Measurements from ENCODE around the gene C1QTNF1. TPM values are rescaled to one million over a fixed set of nuclear protein-coding genes. Genes with fewer than 3 reads are reported as not detected.

Gene C1QTNF1
- total RNA-seq, 2 experiments from 2014 or later = not detected

DNA sequence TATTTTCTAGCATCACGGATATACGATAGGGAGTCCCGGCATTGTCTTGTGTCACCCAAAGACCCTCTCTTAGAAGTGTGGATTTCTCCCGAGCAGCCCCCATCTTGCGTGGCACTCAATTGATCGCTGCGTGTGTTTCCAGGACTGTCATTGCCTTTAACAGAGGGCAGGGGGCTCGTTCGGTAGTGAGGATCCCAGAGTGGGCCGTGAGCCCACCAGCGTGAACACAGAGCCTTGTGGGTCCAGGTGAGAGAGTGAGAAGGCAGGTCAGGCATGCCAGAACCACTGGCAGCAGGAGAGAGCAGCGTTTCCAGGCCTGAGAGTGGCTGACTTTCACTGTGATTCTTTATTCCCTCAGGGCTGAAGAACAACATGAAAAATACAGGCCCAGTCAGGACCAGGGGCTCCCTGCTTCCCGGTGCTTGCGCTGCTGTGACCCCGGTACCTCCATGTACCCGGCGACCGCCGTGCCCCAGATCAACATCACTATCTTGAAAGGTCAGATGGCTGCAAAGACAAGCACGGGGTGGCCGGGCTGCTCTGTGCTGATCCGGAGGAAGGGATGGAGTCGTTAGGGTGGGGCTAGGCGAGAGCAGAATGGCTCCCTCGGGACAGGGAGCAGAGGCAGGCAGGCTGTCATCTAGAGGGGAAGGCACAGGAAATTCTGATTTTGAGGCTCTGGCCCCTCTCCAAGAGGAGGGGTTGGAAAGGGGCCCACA lies 22.4 kb downstream of the C1QTNF1 start:
- CTCF ChIA-PET = interaction anchor here (0.9 to 3.7 kb wide), 20 partner anchors 8 to 661 kb away, joined by 3 to 28 read pairs (median 4); partner anchors contain the start of gene ENGASE
- ATAC-seq = no peak
- Mint-ChIP-seq H3K4me1 (no peaks in the 10 kb centered on the region), H3K27ac (no peak overlapping the region), H3K4me3 (no peak overlapping the region), H3K9me3 (ENCODE audit: low read depth) (peaks cover 3% of the 10 kb centered on the region), H3K27me3 (peaks cover 3% of the 10 kb centered on the region), H3K36me3 (no peaks in the 10 kb centered on the region)
- no peak for DNase-seq

DNA sequence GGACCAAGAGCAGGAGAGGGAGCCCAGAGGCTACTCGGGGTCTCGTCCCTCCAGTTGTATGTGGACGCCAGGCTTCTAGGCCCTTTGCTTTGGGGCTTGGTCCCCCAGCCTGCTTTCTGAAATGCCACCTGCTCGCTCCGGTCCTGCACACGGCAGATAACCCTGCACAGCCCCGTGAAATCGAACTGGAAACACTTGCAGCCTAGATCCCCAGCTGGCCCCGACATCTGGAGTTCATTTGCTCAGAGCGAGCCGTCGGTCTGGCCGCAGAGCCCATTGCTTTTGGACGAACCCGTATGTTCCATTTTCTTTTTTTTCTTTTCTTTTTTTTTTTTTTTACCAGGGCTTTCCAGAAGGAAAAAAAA lies 22.9 kb downstream of the C1QTNF1 start:
- Mint-ChIP-seq H3K4me1 (no peaks in the 10 kb centered on the region), H3K27me3 (peaks cover 5% of the 10 kb centered on the region), H3K36me3 (no peaks in the 10 kb centered on the region), H3K9me3 (ENCODE audit: low read depth) (peaks cover 3% of the 10 kb centered on the region), H3K27ac (no peak overlapping the region), H3K4me3 (no peak overlapping the region)
- no peak for DNase-seq
- ATAC-seq = no peak
- CTCF ChIA-PET = interaction anchor here (3.7 kb wide), 1 partner anchor 38 kb away, joined by 27 read pairs; no protein-coding TSS in a partner anchor

DNA sequence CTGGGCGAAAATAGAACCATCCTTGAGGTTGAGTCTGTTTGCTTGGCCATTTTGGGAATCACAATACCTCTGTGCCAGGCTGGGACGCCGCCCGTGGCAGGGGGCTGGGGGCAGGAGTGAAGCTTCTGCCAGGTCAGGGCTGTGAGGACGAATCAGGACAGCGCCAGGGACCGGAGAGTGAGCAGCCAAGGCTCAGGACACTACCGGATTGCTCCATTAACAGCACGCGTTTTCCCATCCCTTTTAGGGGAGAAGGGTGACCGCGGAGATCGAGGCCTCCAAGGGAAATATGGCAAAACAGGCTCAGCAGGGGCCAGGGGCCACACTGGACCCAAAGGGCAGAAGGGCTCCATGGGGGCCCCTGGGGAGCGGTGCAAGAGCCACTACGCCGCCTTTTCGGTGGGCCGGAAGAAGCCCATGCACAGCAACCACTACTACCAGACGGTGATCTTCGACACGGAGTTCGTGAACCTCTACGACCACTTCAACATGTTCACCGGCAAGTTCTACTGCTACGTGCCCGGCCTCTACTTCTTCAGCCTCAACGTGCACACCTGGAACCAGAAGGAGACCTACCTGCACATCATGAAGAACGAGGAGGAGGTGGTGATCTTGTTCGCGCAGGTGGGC lies 23.4 kb downstream of the C1QTNF1 start:
- peaks cover 5% of the 10 kb centered on the region for H3K27me3 Mint-ChIP-seq
- DNase-seq = no peak
- no peaks in the 10 kb centered on the region for H3K4me1 Mint-ChIP-seq
- H3K36me3 Mint-ChIP-seq = no peaks in the 10 kb centered on the region
- no peak for ATAC-seq
- H3K27ac Mint-ChIP-seq = no peak overlapping the region
- H3K4me3 Mint-ChIP-seq = no peak overlapping the region
- CTCF ChIA-PET = interaction anchor here (2.4 to 3.7 kb wide), 2 partner anchors 12 to 38 kb away, joined by 6 to 27 read pairs; no protein-coding TSS in a partner anchor
- H3K9me3 Mint-ChIP-seq (ENCODE audit: low read depth) = peaks cover 3% of the 10 kb centered on the region

- CTCF ChIA-PET = interaction anchor here (1.1 to 2.4 kb wide), 3 partner anchors 11 to 77 kb away, joined by 3 to 6 read pairs (median 4); no protein-coding TSS in a partner anchor
- no peak for DNase-seq
- Mint-ChIP-seq H3K9me3 (ENCODE audit: low read depth) (peaks cover under 1% of the 10 kb centered on the region), H3K27ac (no peak overlapping the region), H3K36me3 (no peaks in the 10 kb centered on the region), H3K27me3 (peaks cover 6% of the 10 kb centered on the region), H3K4me1 (no peaks in the 10 kb centered on the region), H3K4me3 (no peak overlapping the region)
- no peak for ATAC-seq
Observed at GRCh38 chr17:79047923-79048825, 24.2 kb downstream of the C1QTNF1 start.

DNA sequence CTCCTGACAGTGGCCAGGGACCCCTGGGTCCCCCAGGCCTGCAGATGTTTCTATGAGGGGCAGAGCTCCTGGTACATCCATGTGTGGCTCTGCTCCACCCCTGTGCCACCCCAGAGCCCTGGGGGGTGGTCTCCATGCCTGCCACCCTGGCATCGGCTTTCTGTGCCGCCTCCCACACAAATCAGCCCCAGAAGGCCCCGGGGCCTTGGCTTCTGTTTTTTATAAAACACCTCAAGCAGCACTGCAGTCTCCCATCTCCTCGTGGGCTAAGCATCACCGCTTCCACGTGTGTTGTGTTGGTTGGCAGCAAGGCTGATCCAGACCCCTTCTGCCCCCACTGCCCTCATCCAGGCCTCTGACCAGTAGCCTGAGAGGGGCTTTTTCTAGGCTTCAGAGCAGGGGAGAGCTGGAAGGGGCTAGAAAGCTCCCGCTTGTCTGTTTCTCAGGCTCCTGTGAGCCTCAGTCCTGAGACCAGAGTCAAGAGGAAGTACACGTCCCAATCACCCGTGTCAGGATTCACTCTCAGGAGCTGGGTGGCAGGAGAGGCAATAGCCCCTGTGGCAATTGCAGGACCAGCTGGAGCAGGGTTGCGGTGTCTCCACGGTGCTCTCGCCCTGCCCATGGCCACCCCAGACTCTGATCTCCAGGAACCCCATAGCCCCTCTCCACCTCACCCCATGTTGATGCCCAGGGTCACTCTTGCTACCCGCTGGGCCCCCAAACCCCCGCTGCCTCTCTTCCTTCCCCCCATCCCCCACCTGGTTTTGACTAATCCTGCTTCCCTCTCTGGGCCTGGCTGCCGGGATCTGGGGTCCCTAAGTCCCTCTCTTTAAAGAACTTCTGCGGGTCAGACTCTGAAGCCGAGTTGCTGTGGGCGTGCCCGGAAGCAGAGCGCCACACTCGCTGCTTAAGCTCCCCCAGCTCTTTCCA lies 25.1 kb downstream of the C1QTNF1 start:
- H3K4me1 Mint-ChIP-seq = no peaks in the 10 kb centered on the region
- CTCF ChIA-PET = interaction anchor here (1.1 to 2.4 kb wide), 4 partner anchors 11 to 351 kb away, joined by 3 to 6 read pairs (median 4); no protein-coding TSS in a partner anchor
- H3K27me3 Mint-ChIP-seq = peaks cover 12% of the 10 kb centered on the region
- H3K4me3 Mint-ChIP-seq = no peak overlapping the region
- H3K27ac Mint-ChIP-seq = no peak overlapping the region
- H3K9me3 Mint-ChIP-seq (ENCODE audit: low read depth) = peaks cover under 1% of the 10 kb centered on the region
- ATAC-seq (no peak), DNase-seq (no peak)
- no peaks in the 10 kb centered on the region for H3K36me3 Mint-ChIP-seq

DNA sequence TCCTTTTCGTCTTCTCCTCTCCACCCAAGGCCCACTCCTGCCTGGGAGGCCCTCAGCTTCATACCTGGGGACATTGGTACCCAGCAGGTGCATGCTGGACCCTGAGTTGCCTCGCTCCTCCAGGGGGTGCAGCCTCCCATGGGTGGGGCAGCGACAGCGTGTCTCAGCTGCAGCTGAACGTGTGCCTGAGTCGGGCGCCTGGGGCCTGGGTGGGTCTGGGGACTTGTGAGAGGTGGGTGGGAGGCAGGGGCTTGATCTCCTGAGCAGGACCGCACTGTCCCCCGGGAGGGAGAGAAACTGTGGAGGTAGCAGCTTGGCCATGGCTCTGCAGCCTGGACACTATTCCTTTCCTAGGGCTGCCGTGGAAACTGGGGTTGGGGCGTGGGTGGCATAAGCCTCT lies 25.9 kb downstream of the C1QTNF1 start:
- H3K4me1 Mint-ChIP-seq = no peaks in the 10 kb centered on the region
- no peak overlapping the region for H3K27ac Mint-ChIP-seq
- ATAC-seq (no peak), DNase-seq (no peak)
- H3K27me3 Mint-ChIP-seq = peaks cover 12% of the 10 kb centered on the region
- no peaks in the 10 kb centered on the region for H3K36me3 Mint-ChIP-seq
- H3K9me3 Mint-ChIP-seq (ENCODE audit: low read depth) = peaks cover 4% of the 10 kb centered on the region
- H3K4me3 Mint-ChIP-seq = no peak overlapping the region
- CTCF ChIA-PET = interaction anchor here (1.1 to 1.2 kb wide), 2 partner anchors 78 to 351 kb away, joined by 3 read pairs; no protein-coding TSS in a partner anchor

DNA sequence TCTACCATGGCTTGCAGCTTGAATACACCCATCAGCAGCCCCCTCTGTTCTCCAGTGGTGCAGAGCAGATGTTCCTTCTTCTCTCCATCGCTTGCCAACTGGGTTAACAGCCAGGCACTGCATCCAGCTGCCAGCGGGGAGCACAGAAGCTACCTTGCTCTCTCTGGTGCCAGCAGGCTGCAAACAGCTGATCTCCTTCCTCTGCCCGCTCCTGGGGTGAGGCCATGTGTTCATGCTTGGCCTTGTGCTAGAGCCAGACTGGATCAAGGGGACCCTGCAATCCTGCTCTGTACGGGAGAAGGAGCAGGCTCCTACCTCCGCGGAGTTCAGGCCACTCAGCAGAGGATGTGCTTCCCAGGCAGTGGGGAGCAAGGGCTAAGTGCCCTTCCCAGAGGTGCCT lies 26.6 kb downstream of the C1QTNF1 start:
- no peak for ATAC-seq
- Mint-ChIP-seq H3K9me3 (ENCODE audit: low read depth) (peaks cover 4% of the 10 kb centered on the region), H3K27ac (no peak overlapping the region), H3K4me1 (no peaks in the 10 kb centered on the region), H3K4me3 (no peak overlapping the region), H3K27me3 (peaks cover 12% of the 10 kb centered on the region), H3K36me3 (no peaks in the 10 kb centered on the region)
- no peak for DNase-seq
- CTCF ChIA-PET = interaction anchor here (1.0 kb wide), 1 partner anchor 341 kb away, joined by 4 read pairs; no protein-coding TSS in a partner anchor

- H3K36me3 Mint-ChIP-seq = no peaks in the 10 kb centered on the region
- peaks cover 12% of the 10 kb centered on the region for H3K27me3 Mint-ChIP-seq
- ATAC-seq = no peak
- H3K27ac Mint-ChIP-seq = no peak overlapping the region
- peaks cover 4% of the 10 kb centered on the region for H3K9me3 Mint-ChIP-seq (ENCODE audit: low read depth)
- DNase-seq = no peak
- H3K4me3 Mint-ChIP-seq = no peak overlapping the region
- H3K4me1 Mint-ChIP-seq = no peaks in the 10 kb centered on the region
- CTCF ChIA-PET = interaction anchor here (1.0 to 1.4 kb wide), 2 partner anchors 9 to 340 kb away, joined by 3 to 4 read pairs; no protein-coding TSS in a partner anchor
Observed at GRCh38 chr17:79051306-79051705, 27.3 kb downstream of the C1QTNF1 start.

DNA sequence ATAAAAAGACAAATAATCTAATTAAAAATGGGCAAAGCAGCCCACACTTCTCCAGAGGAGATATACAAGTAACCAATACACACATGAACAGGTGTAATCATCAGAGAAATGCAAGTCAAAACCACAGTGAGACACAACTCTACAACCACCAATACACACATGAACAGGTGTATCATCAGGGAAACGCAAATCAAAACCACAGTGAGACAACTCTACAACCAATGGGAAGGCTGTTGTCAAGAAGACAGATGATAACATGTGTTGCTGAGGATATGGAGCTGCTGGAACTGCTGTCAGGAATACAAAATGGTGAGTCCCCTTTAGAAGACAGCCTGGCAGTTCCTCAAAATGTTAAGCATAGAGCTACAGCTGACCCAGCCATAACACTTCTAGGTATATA lies 28.2 kb downstream of the C1QTNF1 start:
- no peaks in the 10 kb centered on the region for H3K4me1 Mint-ChIP-seq
- peaks cover 4% of the 10 kb centered on the region for H3K9me3 Mint-ChIP-seq (ENCODE audit: low read depth)
- H3K27me3 Mint-ChIP-seq = peaks cover 12% of the 10 kb centered on the region
- CTCF ChIA-PET = interaction anchor here (0.7 to 1.4 kb wide), 3 partner anchors 10 to 1542 kb away, joined by 3 to 5 read pairs (median 3); no protein-coding TSS in a partner anchor
- no peak for DNase-seq
- H3K27ac Mint-ChIP-seq = no peak overlapping the region
- ATAC-seq = no peak
- H3K4me3 Mint-ChIP-seq = no peak overlapping the region
- no peaks in the 10 kb centered on the region for H3K36me3 Mint-ChIP-seq

DNA sequence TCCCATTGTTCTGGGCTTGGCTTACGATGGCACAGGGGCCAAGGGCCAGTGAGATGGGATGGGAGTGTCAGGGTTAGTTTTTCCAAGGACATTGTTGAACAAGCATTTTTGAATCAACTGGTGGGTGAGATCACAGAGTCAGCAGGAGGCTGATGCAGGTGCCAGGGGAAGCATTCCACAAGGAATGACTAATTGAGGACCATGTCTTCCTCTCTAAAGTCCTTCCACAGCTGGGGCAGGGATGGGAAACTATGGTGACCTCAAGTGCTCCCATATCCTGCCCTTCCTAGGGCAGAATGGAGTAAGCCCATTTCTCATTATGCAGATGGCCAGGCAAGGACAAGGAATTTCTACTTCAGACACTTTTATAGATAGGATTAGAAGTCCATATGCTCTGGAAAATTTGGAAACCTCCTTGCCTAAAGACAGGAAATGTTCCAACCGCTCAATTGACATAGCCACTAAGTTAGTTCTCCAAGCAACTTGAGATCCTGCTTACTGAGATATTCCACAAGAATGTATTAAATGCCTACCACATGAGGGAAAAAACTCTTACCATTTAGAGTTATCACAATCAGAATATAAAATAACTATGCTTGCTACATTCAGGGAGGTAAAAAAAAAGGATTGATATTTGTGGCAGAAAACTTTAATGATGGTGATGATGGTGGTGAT lies 29.4 kb downstream of the C1QTNF1 start:
- ATAC-seq (no peak), DNase-seq (no peak)
- Mint-ChIP-seq H3K27ac (no peak overlapping the region), H3K9me3 (ENCODE audit: low read depth) (peaks cover 4% of the 10 kb centered on the region), H3K36me3 (no peaks in the 10 kb centered on the region), H3K4me1 (no peaks in the 10 kb centered on the region), H3K4me3 (no peak overlapping the region), H3K27me3 (peaks cover 14% of the 10 kb centered on the region)
- CTCF ChIA-PET = interaction anchor here (1.0 kb wide), 2 partner anchors 8 to 11 kb away, joined by 3 to 6 read pairs; no protein-coding TSS in a partner anchor

GRCh38 chr17:79054200-79054960 lies 30.4 kb downstream of the C1QTNF1 start:
- peaks cover 4% of the 10 kb centered on the region for H3K9me3 Mint-ChIP-seq (ENCODE audit: low read depth)
- H3K4me3 Mint-ChIP-seq = no peak overlapping the region
- peaks cover 3% of the 10 kb centered on the region for H3K4me1 Mint-ChIP-seq
- H3K27me3 Mint-ChIP-seq = peaks cover 17% of the 10 kb centered on the region
- DNase-seq (no peak), ATAC-seq (no peak)
- no peak overlapping the region for H3K27ac Mint-ChIP-seq
- CTCF ChIA-PET = interaction anchor here (0.7 to 1.0 kb wide), 3 partner anchors 9 to 339 kb away, joined by 3 to 6 read pairs (median 3); no protein-coding TSS in a partner anchor
- H3K36me3 Mint-ChIP-seq = no peaks in the 10 kb centered on the region

Measured in activated CD8-positive, alpha-beta memory T cell treated with anti-CD3 and anti-CD28 coated beads, Interleukin-2, amount 10 ng/mL, durations not matched to agents 7 days and 5 days (primary cell).